Natural killer cell (primary cell): ENCODE results near the gene GRM5. TPM values are rescaled to one million over a fixed set of nuclear protein-coding genes. Genes with fewer than 3 reads are reported as not detected.

Experiments
- ATAC-seq, 3 donors: fragments of 150-1000 bp in 2 of 3; fragments of 200-7000 bp in 1 of 3; cut with Tn5 transposase; 1 replicate in 1 of 3; 2 replicates in 2 of 3; pipeline ENCODE4 v1.10.0; 2021; ENCODE audit warnings: mild to moderate bottlenecking in 2 of 3, moderate library complexity in 2 of 3
- DNase-seq, 2 donors: peaks; one replicate each; pipeline versions ENCODE4 v3.0.0 to v3.0.0-alpha.2; 2013 to 2021; ENCODE audit warnings: mixed read lengths in 1 of 2
- H3K27ac ChIP-seq: one replicate; pipeline ENCODE4 v1.5.1; 2013; ENCODE audit warnings: mild to moderate bottlenecking, low read length
- H3K27me3 ChIP-seq: one replicate; pipeline ENCODE4 v1.6.1; 2013; ENCODE audit warnings: low read length; ENCODE audit not compliant: control insufficient read depth, insufficient read depth
- H3K36me3 ChIP-seq: one replicate; pipeline ENCODE4 v1.6.1; 2013; ENCODE audit warnings: low read length; ENCODE audit not compliant: control insufficient read depth, insufficient read depth
- H3K4me1 ChIP-seq: one replicate; pipeline ENCODE4 v1.6.1; 2013; ENCODE audit warnings: low read length; ENCODE audit not compliant: control insufficient read depth, insufficient read depth
- H3K4me3 ChIP-seq: one replicate; pipeline ENCODE4 v1.5.1; 2013; ENCODE audit warnings: low read length
- H3K9me3 ChIP-seq: one replicate; pipeline ENCODE4 v1.6.1; 2013; ENCODE audit warnings: low read length; ENCODE audit not compliant: control insufficient read depth, insufficient read depth
- H3K27ac Mint-ChIP-seq, 2 donors: one replicate each; pipeline ENCODE4 v1.8.0; 2022; ENCODE audit warnings: mild to moderate bottlenecking in 2 of 2, mixed read lengths in 2 of 2, moderate library complexity in 1 of 2
- H3K27me3 Mint-ChIP-seq, 2 donors: one replicate each; pipeline ENCODE4 v1.8.0; 2022; ENCODE audit warnings: low read depth in 2 of 2, mixed read lengths in 2 of 2
- H3K36me3 Mint-ChIP-seq: one replicate; pipeline ENCODE4 v1.8.0; 2022; ENCODE audit warnings: mixed read lengths
- H3K4me1 Mint-ChIP-seq, 2 donors: one replicate each; pipeline ENCODE4 v1.8.0; 2022; ENCODE audit warnings: mixed read lengths in 2 of 2
- H3K4me3 Mint-ChIP-seq: one replicate; pipeline ENCODE4 v1.8.0; 2022; ENCODE audit warnings: mild to moderate bottlenecking, moderate library complexity, mixed read lengths
- H3K9me3 Mint-ChIP-seq, 2 donors: one replicate each; pipeline ENCODE4 v1.8.0; 2022; ENCODE audit warnings: mixed read lengths in 2 of 2
- CTCF ChIP-seq: fragments of 200-600 bp; IDR thresholded peaks from one replicate; pipeline ENCODE4 v1.8.0; 2022; ENCODE audit warnings: antibody characterized with exemption
- WGBS: methylation state at CpG from one replicate; pipeline ENCODE4 v1.1.7; 2013; ENCODE audit warnings: missing lambda C conversion rate; ENCODE audit not compliant: insufficient coverage; 5-methylcytosine and 5-hydroxymethylcytosine counted together
- intact Hi-C: fragments of 100-400 bp; cut with micrococcal nuclease; formaldehyde crosslinking; loops from one replicate; pipeline ENCODE4 v1.14.2; 2022
- total RNA-seq, 4 donors: library from RNA; stranded (reverse); fragments of 120-200 nt in 1 of 4; gene quantifications; one replicate each; pipeline versions ENCODE4 v1.2.3 to v1.2.4, GENCODE V29; 2013 to 2022

Gene GRM5
- total RNA-seq, 3 donors from 2014 or later (not counting 1 experiment from before 2014, with no cell fraction given) = not detected

DNA sequence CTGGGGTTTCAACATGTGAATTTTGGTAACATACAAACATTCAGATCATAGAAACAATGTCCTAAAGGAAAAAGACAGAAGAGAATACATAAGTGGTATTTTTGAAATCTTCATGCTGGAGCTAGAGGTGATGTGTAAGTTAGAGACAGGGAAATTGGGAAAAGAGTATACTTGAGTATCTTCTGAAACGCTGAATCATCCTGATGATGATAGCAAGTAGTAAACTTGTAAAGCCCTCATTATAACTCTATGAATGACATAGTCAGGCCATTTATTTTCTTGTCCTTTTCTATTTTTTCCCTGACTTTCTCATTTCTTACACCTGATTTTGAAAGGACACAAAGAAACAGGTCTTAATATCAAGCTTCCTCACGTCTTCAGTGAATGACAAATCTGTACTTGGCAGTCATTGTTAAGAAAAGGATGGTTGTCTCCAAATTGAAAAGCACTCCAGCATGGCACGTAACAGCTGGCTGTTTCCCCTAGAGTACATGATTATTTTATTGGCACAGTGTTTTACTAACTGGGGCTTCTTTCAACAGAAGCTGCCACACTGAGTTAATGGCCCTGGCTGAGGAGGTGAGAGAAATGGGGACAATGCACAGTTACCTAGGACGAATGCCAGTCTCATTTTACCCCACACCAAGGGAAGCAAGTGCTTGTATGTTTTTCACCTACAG, 587.5 kb downstream of the GRM5 start:
- Histone ChIP-seq H3K36me3 (no peaks in the 10 kb centered on the region), H3K4me3 (no peak overlapping the region), H3K9me3 (no peaks in the 10 kb centered on the region), H3K27ac (no peak overlapping the region), H3K4me1 (no peaks in the 10 kb centered on the region), H3K27me3 (no peaks in the 10 kb centered on the region)
- Mint-ChIP-seq H3K4me3 (no peak overlapping the region), H3K27ac (no peak overlapping the region), H3K9me3 (no peaks in the 10 kb centered on the region), H3K27me3 (peaks cover 0 to 6% of the 10 kb centered on the region in 2 donors), H3K36me3 (no peaks in the 10 kb centered on the region), H3K4me1 (no peaks in the 10 kb centered on the region)
- WGBS = 90% methylated on average over 4 of the region's 4 CpGs
- DNase-seq = no peak
- ATAC-seq = no peak
- no peak for TF ChIP-seq CTCF
- intact Hi-C loops = no loop called here

DNA sequence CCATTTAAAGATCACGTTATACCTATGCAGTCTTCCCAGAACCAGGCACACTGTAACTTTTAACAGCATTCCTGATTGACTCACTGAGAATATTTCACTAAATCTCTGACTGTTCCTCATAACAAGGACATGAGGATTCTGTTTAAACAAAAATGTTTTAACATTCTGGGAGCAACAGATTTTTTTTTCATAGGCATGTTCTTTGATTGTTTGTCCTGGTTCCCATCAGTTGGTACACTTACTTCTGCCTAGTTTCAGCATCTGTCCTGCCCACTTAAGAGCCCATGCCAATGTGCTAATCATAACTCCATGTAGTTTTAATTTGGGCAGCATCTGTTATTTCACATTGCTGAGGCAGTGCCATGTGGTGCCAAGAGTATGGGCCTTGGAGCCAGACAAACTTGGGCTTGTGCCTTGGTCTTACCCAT, 589.8 kb downstream of the GRM5 start:
- H3K27ac Mint-ChIP-seq = no peak overlapping the region
- no peak for ATAC-seq

DNA sequence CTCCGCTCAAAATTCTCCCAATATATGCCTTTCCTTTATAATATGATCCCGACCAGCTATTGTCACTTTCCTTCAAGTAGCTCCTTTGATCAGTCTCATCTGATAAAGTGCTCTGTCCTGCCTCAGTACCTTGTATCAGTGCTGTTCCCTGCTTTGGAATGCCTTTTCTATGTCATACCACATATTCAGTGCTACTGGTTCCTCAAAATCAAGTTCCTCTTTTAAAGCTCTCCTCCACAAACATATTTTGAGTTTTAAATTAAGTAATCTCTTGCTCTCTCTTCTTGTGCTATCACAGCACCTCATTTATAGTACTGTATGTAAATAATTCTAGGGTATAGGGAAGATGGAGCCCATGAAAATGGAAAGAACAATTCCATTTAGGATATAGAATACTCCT, 591.1 kb downstream of the GRM5 start:
- Mint-ChIP-seq H3K36me3 (no peaks in the 10 kb centered on the region), H3K9me3 (no peaks in the 10 kb centered on the region), H3K27ac (no peak overlapping the region), H3K4me3 (no peak overlapping the region), H3K27me3 (peaks cover 0 to 6% of the 10 kb centered on the region in 2 donors), H3K4me1 (no peaks in the 10 kb centered on the region)
- intact Hi-C loops = no loop called here
- Histone ChIP-seq H3K9me3 (no peaks in the 10 kb centered on the region), H3K27ac (no peak overlapping the region), H3K4me3 (no peak overlapping the region), H3K36me3 (no peaks in the 10 kb centered on the region), H3K4me1 (no peaks in the 10 kb centered on the region), H3K27me3 (no peaks in the 10 kb centered on the region)
- TF ChIP-seq CTCF = no peak
- WGBS = 51% methylated on average over 2 of the region's 2 CpGs
- no peak for ATAC-seq
- no peak for DNase-seq

More for the DNA sequence above, 589.8 kb downstream of the GRM5 start:
- Mint-ChIP-seq H3K4me3 (no peak overlapping the region), H3K27me3 (peaks cover 0 to 6% of the 10 kb centered on the region in 2 donors), H3K36me3 (no peaks in the 10 kb centered on the region), H3K4me1 (no peaks in the 10 kb centered on the region), H3K9me3 (no peaks in the 10 kb centered on the region)
- 82% methylated on average over 1 of the region's 1 CpG for WGBS
- Histone ChIP-seq H3K9me3 (no peaks in the 10 kb centered on the region), H3K4me3 (no peak overlapping the region), H3K36me3 (no peaks in the 10 kb centered on the region), H3K27me3 (no peaks in the 10 kb centered on the region), H3K4me1 (no peaks in the 10 kb centered on the region), H3K27ac (no peak overlapping the region)
- DNase-seq = no peak
- no peak for TF ChIP-seq CTCF
- intact Hi-C loops = no loop called here
